NK-92 treated with Interleukin-12 subunit alpha and Interleukin-12 subunit beta, amount 100 ng/mL, for 24 hours (cell line): ENCODE results near the gene SH3BP2.

Experiments
- DNase-seq: peaks from one replicate; lab custom pipeline; 2025; lab: John Stamatoyannopoulos, UW

The SH3BP2 gene

GRCh38 chr4:2856266-2856665 is 63.4 kb downstream of the SH3BP2 start:
- DNase-seq = no peak

- no peak for DNase-seq
Measured at GRCh38 chr4:2857349-2857927, 64.6 kb downstream of the SH3BP2 start.

- DNase-seq = no peak
Measured at GRCh38 chr4:2858451-2859217, 65.7 kb downstream of the SH3BP2 start.

- no peak for DNase-seq
Measured at GRCh38 chr4:2859514-2859913, 66.6 kb downstream of the SH3BP2 start.

GRCh38 chr4:2860391-2861348 is 67.8 kb downstream of the SH3BP2 start:
- no peak for DNase-seq

- no peak for DNase-seq
Measured at GRCh38 chr4:2861631-2862436, 68.9 kb downstream of the SH3BP2 start.

DNA sequence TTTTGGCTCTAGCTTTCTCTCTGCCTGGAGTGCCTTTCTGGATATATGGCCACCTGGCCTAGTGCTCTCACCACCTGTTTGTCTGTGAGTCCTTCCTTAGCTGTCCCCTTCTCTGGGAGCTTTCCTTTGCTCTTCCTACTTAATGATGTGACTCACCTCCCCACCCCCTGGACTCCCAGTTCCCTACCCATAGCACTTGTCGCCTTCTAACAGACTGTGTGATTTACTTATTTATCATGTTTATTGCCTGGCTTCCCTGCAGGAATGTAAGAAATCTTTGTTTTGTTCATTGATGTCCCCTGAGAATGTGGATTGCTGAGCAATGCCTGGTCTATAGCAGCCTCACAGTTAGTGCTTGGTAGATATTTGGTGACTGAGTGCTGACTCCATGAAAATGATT is 69.6 kb downstream of the SH3BP2 start:
- no peak for DNase-seq

DNA sequence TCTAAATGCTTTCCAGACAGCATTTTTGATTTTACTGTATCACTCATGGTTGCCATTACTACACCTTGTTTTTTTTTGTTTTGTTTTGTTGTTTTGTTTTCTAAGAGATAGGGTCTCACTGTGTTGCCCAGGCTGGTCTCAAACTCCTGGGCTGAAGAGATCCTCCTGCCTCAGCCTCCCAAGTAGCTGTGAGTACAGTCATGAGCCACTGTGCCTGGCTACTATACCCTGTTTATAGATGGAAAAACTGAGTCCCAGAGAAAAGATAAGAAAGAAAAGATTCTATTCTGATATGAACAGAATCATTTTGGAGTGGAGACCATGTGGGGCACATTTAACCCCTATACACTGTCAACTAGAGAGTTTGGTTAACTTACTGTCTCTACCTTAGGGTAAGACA is 70.8 kb downstream of the SH3BP2 start:
- no peak for DNase-seq

DNA sequence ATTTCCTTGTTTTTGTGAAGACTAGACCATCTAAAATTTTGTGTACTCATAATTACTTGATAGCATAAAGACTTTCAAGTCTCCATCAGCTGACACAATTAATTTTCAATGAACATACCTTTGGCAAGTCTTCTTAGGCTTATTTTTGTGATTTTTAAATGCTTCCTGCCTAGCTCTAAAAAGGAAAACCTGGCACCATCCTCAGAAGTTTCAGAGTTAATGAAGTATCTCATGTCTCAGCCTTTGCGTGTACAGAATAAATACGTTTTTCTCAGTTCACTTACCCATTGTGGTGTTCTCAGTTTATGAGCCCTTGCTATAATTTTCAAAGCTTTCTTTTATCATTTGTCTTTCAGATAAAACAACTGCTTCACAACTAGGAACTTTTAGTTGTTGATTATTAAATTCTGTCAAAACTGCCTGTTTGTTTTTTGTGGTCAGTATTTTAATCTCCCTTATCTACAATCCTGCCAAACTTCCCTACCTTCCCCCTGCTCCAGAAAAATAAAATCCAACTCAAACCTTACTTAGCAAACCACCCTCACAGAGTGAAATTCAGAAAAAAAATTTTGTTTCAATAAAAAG is 72.4 kb downstream of the SH3BP2 start:
- DNase-seq = no peak

GRCh38 chr4:2866160-2866861 is 73.4 kb downstream of the SH3BP2 start:
- DNase-seq = no peak

DNA sequence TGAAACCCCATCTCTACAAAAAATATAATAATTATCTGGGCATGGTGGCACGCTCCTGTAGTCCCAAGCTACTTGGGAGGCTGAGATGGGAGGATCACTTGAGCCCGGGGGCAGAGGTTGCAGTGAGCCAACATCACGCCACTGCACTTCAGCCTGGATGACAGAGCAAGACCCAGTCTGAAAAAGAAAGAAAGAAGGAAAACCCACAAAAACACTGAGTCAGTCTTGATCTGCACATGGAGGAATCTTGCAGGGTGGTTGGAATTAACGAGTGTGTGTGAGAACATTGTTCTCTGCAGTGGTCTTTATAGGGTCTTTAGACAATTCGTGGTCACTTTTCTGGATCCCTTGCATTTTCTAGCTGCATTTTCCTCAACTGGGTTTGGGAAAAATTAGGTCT is 74.0 kb downstream of the SH3BP2 start:
- DNase-seq = no peak

DNA sequence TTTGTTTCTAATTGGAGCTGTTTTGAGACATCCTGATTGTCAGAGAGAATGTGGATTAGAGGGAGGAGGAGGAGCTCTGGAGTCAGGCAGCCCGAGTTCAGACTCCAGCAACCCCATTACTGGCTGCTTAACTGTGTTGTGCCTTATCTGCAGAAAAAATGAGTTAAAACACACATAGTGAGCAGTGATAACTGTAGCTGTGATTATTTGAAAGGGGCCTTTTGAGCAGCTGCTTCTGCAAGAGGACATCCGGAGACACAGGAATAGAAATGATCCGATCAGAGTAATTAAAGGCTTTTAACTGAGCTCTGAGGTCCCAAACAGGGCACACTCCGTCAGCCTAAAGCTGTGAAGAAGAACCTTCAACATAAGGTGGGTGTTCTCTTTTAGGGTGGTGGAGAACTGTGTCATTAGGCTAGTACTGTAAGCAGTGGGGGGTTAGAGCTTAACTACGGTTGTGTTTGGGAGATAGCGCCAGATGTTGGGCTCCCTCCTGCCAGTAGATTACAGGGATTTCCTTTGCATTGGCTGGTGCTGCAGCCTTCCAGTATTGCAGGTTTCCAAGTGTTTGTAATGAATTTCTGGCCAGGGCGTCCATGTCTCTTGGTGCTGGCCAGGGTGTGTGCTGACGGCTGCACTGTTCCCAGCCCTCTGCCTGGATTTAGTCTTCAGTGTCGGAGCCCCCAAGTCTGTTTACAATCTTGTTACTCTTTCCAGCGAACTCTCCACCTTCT is 75.0 kb downstream of the SH3BP2 start:
- no peak for DNase-seq

DNA sequence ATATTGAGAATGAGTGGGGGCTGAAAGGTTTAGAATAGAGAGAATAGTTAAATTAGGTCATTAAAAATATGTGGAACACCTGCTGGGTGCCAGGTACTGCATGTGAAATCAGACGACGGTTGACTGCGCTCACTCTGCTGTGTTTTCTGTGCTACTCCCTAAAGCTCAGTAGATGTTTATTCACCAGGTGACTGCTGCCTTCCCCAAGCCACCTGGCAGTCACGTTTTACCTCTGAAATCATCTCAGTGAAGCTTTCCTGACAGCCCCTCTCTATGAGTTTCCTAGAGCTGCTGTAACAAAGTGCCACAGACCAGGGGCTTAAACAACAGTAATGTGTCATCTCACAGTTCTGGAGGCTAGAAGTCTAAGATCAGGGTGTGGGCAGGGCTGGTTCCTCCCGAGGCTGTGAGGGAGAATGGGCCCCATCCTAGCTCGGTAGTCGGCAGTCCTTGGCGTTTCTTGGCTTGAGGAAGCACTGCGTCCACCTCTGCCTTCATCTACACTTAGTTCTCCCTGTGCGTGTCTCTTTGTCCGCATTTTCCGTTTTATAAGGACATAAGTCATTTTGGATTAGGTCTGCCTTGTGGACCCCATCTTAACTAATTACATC is 76.1 kb downstream of the SH3BP2 start:
- no peak for DNase-seq

GRCh38 chr4:2869659-2870058 is 76.8 kb downstream of the SH3BP2 start:
- DNase-seq = no peak

GRCh38 chr4:2870082-2870481 is 77.2 kb downstream of the SH3BP2 start:
- no peak for DNase-seq

GRCh38 chr4:2871466-2871865 is 78.6 kb downstream of the SH3BP2 start:
- no peak for DNase-seq

DNA sequence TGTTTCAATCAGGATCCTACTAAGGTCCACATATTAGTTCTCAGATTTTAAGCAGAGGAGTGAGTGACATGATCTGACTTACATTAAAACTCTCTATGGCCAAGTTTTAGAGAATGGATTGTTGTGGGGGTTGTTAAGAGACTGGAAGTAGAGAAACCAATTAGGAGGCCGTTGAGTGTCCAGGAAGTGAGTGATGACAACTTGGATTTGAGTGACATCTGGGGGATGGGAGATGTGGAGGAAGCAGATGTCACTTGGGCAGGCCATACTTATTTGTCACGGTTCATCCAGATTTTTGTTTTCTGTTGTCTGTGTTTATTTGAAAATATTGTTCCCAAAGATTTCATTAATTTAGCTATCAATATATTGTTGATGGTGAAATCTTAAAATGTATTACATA is 79.0 kb downstream of the SH3BP2 start:
- no peak for DNase-seq

DNA sequence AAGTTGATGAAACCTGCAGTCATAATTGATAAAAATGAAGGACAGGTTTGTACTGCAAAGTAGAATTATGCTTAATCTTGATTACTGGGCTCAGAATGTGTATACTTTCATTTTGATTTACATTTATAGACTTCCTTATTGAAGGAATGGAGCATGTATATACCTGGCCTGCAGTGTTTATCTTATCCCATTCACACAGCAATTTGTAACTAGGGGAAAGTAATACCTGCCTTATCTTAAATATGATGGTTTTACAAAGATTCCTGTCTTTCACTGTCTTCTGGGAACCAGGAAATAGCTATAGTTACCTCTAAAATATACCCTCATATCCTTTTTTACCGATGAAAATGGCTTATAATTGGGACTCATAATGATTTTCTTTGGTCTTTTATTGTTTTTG is 80.4 kb downstream of the SH3BP2 start:
- no peak for DNase-seq

GRCh38 chr4:2874861-2875260 is 82.0 kb downstream of the SH3BP2 start:
- DNase-seq = no peak

DNA sequence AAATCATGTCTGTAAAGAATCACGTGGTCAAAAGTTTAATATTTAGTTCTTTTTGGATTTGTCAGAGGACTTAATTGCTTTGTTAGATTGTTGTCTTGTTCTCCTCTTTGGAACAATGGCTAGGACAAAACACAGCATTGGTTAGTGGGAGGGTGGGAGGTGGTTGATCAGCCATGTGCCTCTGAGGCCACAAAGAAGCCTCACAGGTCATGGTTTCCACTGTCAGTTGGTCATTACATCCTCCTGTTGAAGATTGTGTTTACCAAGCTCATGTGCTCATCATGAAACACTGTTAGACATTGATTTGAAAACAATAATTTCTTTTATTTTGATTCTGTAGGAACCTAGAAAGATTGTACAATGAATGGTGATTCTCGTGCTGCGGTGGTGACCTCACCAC is 82.7 kb downstream of the SH3BP2 start:
- no peak for DNase-seq
